HG03565 (cell line): ENCODE results near the gene GDF10.

Source experiments
- ATAC-seq: cut with Tn5 transposase; IDR thresholded peaks from one replicate; pipeline ENCODE4 v1.9.1; 2021; ENCODE audit warnings: mild to moderate bottlenecking, moderate library complexity; ENCODE audit not compliant: unreplicated experiment

GDF10 gene

GRCh38 chr10:47268696-47269095, 31.3 kb upstream of the GDF10 start:
- no peak for ATAC-seq

GRCh38 chr10:47269294-47269693, 30.7 kb upstream of the GDF10 start:
- no peak for ATAC-seq

- ATAC-seq, result no peak
Measured at GRCh38 chr10:47276071-47276470, 23.9 kb upstream of the GDF10 start.

- ATAC-seq, result no peak
Measured at GRCh38 chr10:47276576-47277351, 23.2 kb upstream of the GDF10 start.

GRCh38 chr10:47277352-47278151, 22.4 kb upstream of the GDF10 start:
- ATAC-seq, result no peak

GRCh38 chr10:47278152-47278473, 21.9 kb upstream of the GDF10 start:
- no peak for ATAC-seq

GRCh38 chr10:47278720-47279119, 21.3 kb upstream of the GDF10 start:
- no peak for ATAC-seq

- ATAC-seq, result no peak
Measured at GRCh38 chr10:47279276-47279675, 20.7 kb upstream of the GDF10 start.

GRCh38 chr10:47282005-47282656, 17.9 kb upstream of the GDF10 start:
- ATAC-seq, result no peak

- no peak for ATAC-seq
Measured at GRCh38 chr10:47282657-47283018, 17.4 kb upstream of the GDF10 start.

- ATAC-seq, result no peak
Measured at GRCh38 chr10:47283101-47283630, 16.8 kb upstream of the GDF10 start.

GRCh38 chr10:47283848-47284247, 16.1 kb upstream of the GDF10 start:
- ATAC-seq, result no peak

- no peak for ATAC-seq
Measured at GRCh38 chr10:47285381-47286115, 14.4 kb upstream of the GDF10 start.

- ATAC-seq, result no peak
Measured at GRCh38 chr10:47286116-47286505, 13.9 kb upstream of the GDF10 start.

GRCh38 chr10:47286591-47287315, 13.2 kb upstream of the GDF10 start:
- ATAC-seq, result no peak

GRCh38 chr10:47287365-47287802, 12.6 kb upstream of the GDF10 start:
- no peak for ATAC-seq

- ATAC-seq, result no peak
Measured at GRCh38 chr10:47287805-47288204, 12.2 kb upstream of the GDF10 start.

- ATAC-seq, result no peak
Measured at GRCh38 chr10:47288236-47288635, 11.8 kb upstream of the GDF10 start.

GRCh38 chr10:47288916-47289495, 11.0 kb upstream of the GDF10 start:
- ATAC-seq, result no peak

GRCh38 chr10:47289921-47290320, 10.1 kb upstream of the GDF10 start:
- no peak for ATAC-seq
